Measurements from ENCODE around the gene SLC27A2.
"Not testable (repeated sequence)": the region's sequence is repeated elsewhere in the genome, so short reads cannot be mapped to it uniquely, and the experiment has no call there.

Gene SLC27A2

DNA sequence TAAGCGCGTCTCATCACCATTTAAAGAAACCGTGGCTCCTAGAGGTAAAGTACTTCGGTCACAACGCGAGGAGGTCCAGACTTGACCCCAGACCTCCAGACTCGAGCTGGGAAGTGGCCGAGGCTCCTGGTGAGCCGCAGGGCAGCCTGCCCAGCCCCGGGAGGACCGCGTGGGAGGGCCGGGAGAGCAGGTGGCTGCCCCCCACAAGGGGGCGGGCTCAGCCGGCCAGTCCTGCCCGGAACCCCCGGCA lies at the start of gene SLC27A2:
Gene SLC27A2 (plus strand): TSS at position 228 of the 250 bp plus-strand sequence. CDS start 232 bp downstream, outside the sequence.
- DNase-seq, result no peak

DNA sequence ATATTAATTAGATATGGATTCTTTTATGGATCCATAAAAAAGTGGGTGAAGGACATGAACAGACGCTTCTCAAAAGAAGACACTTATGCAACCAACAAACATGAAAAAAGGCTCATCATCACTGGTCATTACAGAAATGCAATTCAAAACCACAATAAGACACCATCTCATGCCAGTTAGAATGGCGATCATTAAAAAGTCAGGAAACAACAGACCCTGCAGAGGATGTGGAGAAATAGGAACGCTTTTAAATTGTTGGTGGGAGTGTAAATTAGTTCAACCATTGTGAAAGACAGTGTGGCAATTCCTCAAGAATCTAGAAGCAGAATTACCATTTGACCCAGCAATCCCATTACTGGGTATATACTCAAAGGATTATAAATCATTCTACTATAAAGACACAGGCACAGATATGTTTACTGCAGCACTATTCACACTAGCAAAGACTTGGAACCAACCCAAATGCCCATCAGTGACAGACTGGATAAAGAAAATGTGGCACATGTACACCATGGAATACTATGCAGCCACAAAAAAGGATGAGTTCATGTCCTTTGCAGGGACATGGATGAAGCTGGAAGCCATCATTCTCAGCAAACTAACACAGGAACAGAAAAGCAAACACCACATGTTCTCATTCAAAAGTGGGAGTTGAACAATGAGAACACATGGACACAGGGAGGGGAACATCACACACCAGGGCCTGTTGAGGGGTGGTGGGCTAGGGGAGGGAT lies 49.6 kb upstream of the SLC27A2 start:
- not testable (repeated sequence) for DNase-seq

DNA sequence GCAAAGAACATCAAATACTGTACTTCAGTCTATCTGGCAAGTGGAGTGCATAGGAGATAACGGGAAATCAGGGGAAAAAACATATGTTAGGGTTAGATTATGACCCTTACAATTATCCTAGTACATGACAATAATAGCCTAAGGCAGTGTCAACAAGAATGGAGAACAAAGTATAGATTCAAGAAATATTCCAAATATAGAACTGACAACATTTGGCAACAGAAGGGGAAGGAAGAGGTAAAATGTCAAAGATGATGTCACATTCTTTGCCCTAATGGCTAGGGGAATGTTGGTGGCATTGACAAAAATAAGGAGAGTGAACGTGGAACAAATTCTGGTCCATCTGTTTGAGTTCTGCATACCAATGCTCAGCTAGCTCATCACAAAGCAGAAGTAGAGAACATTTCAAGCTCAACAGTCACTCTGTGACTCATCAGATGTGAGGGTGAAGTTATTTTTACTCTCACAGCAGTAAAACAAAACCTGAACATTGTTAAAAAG lies 47.4 kb upstream of the SLC27A2 start:
- DNase-seq, result peak; percentile 4

DNA sequence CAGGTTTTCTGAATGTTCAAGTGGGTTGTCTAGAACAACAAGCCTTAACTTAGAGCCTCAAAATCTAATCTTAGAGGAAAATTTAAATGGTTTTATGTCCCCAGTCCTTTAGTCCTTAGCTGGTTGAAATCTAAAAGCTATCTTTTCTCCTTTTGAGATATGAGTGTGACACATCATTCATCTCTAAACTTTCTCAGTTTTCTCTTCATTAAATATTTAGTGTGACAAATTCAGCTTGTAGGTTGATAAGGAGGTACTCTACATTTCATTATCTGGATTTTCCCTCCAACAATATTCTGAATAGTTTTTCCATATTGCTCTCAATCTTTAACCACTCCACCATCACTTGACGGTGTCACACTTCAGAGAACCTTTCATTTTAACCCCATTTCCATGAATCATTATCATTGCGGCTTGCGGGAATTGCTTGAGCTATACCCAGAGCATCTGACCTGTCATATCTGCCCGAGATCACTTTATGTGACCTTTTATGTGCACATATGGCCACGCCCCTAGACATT lies 46.9 kb upstream of the SLC27A2 start:
- no peak for DNase-seq

DNA sequence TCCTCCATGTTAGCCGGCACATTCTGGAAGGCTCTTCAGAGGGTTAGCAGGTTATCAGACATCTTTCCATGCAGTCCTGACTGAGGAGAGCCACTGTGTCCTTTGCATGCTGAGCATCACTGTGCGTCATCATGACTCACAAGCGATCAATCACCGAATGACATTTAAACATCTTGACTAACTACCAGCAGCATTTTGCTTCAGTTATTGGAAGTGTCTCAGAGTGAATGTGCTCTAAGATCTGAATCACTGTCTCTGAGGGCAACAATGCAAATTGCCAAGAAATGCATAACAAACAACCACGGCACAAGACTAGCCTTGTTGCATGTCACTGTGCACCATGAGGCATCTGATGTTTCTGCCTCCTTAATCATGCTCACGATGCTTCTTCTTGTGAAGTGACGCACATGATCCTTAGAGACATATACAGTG lies 44.6 kb upstream of the SLC27A2 start:
- no peak for DNase-seq

DNA sequence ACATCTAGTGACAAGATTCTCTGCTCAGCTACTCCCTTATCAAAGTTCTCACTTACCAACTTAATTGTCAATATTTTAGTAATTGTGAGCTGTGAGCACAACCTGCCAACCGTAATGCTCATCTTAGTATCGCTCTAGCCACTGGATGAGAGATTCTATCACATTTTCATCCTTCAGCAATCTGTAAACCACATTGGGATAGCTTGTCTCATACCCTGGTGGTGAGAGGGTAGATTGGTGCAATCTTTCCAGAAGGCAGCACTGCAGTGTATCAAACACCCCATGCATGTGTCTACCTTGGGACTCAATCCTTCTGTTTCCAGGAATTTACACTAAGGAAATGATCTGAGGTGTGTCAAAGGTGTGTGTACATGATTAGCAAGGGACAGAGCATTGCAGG lies 44.1 kb upstream of the SLC27A2 start:
- no peak for DNase-seq

DNA sequence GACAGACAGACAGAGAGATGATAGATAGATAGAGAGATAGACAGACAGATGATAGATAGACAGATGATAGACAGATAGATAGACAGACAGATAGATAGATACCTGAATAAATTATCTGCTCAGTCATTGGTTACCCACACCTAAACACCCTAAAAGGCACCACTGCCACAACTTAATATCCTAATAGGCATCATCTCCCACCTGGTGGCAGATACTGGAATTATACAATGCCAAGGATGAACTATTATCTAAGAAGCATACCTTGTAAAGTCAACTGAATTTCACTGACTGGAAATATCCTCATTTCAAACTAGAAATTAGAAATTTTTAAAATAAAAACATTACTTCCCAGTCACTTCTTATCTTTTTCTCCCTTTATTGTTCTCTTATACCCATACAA lies 43.6 kb upstream of the SLC27A2 start:
- peak; percentile 26 for DNase-seq

DNA sequence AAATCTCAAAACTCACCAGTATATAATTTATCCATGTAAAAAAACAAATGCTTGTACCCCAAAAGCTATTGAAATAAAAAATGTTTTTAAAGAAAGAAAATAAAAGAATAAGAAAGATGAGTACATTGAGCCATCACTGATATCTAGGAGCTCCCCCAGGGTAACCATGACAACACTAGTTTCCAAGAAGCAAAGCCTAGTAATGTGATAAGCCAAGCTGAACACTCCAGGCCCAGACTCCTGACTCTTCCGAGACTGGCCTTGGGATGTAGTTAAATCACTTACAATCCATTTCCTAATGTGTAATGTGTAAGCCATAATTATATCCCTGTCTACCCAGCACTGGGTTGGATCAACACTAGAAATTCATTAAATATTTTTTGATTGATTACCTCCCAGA lies 41.9 kb upstream of the SLC27A2 start:
- no peak for DNase-seq

DNA sequence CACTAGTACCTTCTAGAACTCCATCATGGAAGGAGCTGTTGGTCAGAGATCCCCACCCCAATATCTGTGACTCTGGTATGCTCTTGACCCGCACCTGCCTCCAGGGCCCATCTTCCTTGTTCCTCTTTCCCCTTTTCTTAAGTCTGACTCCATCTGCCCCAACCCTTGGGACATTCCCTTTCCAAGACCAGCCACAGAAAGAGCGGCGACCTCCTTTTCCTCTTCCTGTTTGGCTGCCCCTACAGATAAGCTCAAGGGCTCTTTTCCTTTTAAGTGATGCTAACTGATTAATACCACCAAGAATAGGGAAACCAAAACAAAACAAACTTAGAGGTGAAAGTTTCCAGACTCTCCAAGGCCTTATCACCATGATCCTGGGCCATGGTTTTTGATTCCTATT lies 41.0 kb upstream of the SLC27A2 start:
- no peak for DNase-seq

DNA sequence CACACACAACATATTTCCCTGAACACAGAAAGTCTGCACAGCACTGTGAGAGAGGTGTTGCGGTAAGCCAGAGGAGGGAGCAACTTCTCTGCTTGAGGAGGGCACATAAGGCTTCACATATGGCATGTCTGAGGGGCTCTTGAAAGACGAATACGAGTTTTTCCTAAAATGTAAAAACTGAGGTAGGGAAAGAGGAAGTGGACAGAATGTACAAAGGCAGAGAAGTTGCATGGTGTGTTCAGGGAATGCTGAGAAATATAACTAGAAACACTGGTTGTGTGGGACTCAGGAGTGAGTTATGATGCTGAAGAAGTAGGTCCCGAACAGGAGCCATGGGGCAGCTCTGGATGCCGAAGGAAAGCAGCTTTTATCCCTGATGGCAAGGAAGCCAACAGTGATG lies 40.1 kb upstream of the SLC27A2 start:
- DNase-seq, result no peak

DNA sequence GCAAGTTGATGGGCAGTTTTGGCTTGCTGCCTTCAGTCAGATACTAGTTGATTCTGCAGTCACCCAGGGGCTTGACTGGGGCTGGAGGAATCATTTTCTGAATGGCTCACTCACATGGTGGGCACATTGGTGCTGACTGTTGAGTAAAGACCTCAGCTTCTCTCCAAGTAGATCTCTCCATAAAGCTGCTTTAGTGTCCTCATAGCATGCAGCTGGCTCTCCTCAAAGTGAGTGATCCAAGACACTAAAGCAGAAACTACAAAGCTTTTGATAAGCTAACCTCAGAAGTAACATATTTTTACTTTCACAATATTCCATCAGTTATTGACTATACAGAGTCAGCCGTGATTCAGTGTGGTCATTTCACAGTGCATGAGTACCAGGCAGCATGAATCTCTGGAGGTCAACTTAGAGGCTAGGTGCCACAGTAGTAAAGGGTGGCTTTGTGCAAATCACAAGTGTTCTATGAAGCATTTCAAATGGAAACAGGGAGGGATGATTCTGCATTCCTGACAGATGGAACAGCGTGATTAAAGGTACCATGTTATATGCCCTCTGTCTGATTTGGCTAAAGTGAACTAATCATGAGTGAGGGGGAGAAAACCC lies 38.6 kb upstream of the SLC27A2 start:
- DNase-seq, result no peak

DNA sequence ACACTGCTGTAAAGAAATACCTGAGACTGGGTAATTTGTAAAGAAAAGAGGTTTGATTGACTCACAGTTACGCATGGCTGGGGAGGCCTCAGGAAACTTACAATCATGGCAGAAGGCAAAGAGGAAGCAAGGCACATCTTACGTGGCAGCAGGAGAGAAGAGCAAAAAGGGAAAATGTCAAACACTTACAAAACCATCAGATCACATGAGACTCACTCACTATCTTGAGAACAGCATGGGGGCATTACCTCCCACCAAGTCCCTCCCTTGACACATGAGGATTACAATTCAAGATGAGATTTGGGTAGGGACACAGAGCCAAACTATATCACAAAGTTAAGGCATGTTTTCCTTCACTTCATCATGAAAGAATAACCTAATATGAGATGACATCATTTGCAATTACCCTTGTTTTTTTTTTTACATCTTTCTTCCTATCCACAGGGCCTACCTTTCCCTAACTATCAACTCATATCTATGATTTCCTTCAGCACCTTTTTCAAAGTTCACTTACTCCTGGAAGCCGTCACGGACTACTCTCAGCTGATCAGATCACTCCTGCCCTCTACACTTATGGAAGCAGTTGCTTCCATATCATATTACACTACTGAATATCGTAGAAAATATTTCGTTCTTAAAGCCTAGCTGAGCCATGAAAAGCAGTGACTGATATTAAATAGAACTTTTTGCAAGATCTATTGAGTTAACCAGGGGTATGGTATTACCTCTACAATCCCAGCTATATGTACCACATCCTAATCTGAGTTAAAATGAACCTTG lies 37.5 kb upstream of the SLC27A2 start:
- DNase-seq, result no peak

DNA sequence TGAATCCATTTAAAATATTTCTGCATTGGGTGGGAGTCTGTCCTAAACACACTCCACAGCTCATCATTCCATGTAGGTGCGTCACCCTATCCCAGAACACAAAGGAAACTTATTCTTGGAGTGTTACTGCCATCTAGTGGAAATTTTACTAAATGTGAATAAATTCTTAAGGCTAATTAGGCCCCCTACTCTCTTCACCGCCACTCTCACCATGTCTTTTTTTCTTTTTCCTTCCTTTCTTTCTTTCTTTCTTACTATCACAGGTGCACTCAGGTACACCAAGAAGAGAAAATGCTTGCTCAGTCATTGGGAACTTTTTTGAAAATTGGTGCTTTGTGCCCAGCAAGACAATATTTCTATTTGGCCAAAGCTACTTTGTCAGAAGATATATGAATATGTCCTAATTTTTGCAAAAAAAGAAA lies 36.5 kb upstream of the SLC27A2 start:
- peak; percentile 80 for DNase-seq

DNA sequence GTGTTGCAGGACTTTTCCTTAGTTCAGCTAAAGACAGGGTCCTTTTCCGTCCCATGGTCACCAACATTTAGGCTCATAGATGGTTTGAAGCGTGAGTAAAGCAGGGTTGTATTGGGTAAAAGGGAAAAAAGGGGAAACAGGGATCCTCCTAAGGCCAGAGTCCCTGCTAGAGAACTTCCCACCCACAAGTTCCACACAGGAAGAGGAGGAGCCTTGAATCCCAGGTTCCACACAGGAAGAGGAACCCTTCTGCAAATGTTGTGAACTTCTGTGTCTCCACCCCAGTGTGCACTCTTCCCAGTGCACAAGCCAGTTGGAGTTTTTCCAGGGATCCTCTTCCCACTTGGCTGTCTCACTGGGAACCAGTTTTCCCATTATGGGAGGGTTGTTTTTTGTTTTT lies 35.4 kb upstream of the SLC27A2 start:
- DNase-seq, result no peak

DNA sequence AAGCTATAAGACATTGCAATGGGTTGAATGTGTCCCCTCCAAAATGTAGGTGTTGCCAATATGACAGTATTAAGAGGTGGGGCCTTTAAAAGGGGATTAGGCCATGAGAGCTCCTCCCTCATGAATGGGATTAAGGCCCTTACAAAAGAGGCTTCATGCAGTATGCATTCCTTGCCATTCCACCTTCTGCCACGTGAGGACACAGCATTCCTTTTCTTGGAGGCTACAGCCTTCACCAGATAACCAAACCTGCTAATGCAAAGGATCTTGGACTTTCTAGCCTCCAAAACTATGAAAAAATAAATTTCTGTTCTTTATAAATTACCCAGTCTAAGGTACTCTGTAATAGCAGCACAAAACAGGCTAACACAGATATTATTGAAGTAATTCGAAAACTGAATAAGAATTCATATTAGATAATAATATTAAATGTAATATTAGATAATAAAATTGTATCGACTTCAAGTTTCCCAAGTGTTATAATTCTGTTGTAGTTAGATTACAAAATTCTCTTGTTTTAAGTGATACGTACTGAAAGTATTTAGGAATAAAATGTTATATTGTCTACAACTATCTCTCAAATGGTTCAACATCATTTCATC lies 33.5 kb upstream of the SLC27A2 start:
- DNase-seq, result peak; percentile 71

DNA sequence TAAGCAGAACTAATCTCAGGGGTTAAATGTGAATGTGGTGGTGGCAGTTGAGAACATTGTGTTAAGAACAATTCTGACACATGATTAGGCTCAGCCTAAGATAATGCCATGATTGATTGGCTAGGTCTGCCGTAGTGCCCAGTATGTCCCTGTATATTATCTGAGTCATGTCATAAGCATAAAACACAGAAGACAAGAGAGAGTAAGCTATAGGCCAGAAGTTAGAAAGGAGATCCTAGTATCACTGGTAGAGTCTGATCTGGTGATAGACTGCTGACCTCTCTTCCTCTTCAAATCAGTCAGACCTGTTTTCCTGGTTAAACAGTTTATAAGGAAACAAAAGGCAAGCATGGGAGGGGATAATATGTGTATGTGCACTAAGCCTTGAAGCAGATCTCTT lies 32.9 kb upstream of the SLC27A2 start:
- DNase-seq, result peak; percentile 85

DNA sequence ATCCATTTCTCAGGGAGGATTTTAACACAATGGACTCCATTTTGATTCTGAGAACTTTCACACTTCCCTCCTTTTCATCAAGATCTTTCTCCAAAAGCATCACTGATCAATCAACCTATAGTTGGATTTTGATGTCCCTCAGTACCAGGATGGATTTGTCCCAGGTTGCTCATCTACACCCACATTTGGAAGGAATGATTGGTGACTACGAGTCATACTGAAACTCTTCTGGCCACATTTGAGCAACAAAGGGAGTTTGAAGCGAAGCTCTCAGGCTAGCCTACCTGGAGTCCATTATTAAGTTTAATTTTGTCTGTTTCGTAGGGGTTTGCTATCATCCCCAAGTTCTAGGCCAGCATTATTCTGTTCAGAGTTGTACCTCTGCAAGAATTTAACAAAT lies 31.6 kb upstream of the SLC27A2 start:
- DNase-seq, result no peak

DNA sequence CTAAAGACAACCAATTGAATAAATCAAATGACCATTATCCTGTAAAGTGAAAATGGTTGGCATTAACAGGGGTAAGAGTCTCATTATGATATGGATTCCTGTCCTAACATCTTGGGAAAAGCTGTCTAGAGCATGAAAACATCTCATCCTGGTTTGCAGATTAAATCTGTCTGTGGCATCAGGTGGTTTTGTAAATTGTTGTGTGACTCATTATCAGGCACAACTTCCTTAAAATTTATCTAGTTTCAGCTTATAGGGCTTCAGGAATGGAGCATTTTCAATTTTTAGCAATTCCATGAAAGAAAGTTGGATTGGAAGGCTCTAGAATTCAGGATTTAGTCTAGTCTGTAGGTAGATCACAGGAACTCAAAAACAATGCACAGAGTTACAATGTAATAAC lies 31.1 kb upstream of the SLC27A2 start:
- DNase-seq, result no peak

DNA sequence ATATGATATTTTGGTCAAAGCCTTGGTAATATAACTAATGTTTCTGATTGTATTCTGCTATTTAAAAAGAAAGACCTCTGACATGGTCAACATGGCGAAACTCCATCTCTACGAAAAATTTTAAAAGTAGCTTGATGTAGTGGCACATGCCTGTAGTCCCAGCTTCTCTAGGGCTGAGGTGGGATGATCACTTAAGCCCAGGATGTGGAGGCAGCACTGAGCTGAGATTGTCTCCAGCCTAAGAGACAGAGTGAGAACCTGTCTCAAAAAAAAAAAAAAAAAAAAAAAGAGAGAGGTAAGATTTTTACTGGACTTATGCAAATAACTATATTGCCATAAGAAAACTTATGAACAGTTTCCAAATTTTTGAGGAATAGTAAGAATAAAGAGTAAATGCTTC lies 30.5 kb upstream of the SLC27A2 start:
- DNase-seq, result no peak

DNA sequence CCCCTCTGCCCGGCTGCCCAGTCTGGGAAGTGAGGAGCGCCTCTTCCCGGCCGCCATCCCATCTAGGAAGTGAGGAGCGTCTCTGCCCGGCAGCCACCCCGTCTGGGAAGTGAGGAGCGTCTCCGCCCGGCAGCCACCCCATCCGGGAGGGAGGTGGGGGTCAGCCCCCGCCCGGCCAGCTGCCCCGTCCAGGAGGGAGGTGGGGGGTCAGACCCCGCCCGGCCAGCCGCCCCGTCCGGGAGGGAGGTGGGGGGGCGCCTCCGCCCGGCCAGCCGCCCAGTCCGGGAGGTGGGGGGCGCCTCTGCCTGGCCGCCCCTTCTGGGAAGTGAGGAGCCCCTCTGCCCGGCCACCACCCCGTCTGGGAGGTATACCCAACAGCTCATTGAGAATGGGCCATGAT lies 23.8 kb upstream of the SLC27A2 start:
- not testable (repeated sequence) for DNase-seq

DNA sequence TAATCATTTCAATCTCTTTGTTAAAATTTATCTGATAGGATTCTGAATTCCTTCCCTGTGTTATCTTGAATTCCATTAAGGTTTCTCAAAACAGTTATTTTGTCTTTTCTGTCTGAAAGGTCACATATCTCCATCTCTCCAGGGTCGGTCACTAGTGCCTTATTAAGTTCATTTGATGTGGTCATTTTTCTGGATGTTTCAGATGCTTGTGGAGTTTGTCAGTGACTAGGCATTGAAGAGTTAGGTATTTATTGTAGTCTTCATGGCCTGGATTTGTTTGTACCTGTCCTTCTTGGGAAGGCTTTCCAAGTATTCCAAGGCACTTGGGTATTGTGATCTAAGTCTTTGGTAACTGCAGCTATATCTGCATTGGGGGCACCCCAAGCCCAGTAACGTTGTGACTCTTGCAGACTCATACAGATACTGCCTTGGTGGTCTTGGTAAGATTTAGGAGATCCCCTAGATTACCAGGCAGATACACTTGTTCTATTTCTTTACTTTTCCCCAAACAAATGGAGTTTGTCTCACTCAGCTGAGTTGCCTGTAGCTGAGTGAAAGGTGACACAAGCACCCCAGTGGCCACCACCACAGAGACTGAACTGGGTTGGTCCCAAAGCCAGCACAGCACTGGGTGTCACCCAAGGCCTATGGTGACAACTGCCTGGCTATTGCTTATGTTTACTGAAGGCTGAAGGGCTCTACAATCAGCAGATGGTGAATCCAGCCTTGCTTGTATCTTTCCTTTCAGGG lies 18.9 kb upstream of the SLC27A2 start:
- peak; percentile 17 for DNase-seq

DNA sequence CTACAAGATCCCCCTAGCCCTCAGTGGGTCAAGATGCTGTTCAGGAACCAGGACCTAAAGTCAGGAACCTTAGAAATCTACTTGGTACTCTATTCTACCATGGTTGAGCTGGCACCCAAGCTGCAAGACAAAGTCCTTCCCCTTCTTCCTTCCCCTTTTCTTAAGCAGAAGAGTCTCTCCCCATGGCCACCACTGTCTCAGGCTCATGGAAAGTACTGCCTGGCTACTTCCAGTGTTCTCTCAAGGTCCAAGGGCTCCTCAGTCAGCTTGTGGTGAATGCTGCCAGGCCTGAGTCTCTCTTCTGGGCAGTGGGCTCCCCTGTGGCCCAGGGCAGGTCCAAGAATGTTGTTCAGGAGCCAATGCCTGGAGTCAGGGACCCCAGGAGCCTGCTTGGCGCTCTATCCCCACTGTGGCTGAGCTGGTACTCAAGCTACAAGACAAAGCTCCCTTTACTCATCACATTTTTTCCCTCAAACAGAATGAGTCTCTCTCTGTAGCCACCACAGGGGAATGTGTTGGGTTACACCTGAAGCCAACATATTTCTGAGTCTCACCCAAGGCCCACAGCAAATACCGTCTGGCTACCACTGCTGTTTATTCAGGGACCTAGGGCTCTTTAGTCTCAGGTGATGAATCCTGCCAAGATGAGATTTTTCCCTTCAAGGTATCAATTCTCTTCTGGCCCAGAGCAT lies 18.1 kb upstream of the SLC27A2 start:
- DNase-seq, result no peak
